Measurements from ENCODE around the gene PTRH2.

PTRH2 gene

GRCh38 chr17:59719526-59719925 lies 12.3 kb upstream of the PTRH2 start:
- H3K4me3 ChIP-seq (ENCODE audit: low read length) = no peak overlapping the region
- TF ChIP-seq CTCF (conservative IDR thresholded peaks at IDR 0.05; ENCODE audit: low read depth, low read length) = no peak
- no peak for DNase-seq (ENCODE audit: low read depth)

- no peak overlapping the region for H3K4me3 ChIP-seq (ENCODE audit: low read length)
- TF ChIP-seq CTCF (conservative IDR thresholded peaks at IDR 0.05; ENCODE audit: low read depth, low read length) = no peak
- DNase-seq (ENCODE audit: low read depth) = no peak
Observed at GRCh38 chr17:59716427-59716826, 9.2 kb upstream of the PTRH2 start.

- H3K4me3 ChIP-seq (ENCODE audit: low read length) = no peak overlapping the region
- TF ChIP-seq CTCF (conservative IDR thresholded peaks at IDR 0.05; ENCODE audit: low read depth, low read length) = no peak
- DNase-seq (ENCODE audit: low read depth) = no peak
Observed at GRCh38 chr17:59714255-59714654, 7.0 kb upstream of the PTRH2 start.

GRCh38 chr17:59712862-59713261 lies 5.6 kb upstream of the PTRH2 start:
- H3K4me3 ChIP-seq (ENCODE audit: low read length) = no peak overlapping the region
- TF ChIP-seq CTCF (conservative IDR thresholded peaks at IDR 0.05; ENCODE audit: low read depth, low read length) = no peak
- no peak for DNase-seq (ENCODE audit: low read depth)

GRCh38 chr17:59711936-59712335 lies 4.7 kb upstream of the PTRH2 start:
- TF ChIP-seq CTCF (conservative IDR thresholded peaks at IDR 0.05; ENCODE audit: low read depth, low read length) = no peak
- no peak for DNase-seq (ENCODE audit: low read depth)
- H3K4me3 ChIP-seq (ENCODE audit: low read length) = no peak overlapping the region

GRCh38 chr17:59707971-59708430 lies 771 bp upstream of the PTRH2 start:
- no peak for DNase-seq (ENCODE audit: low read depth)
- no peak for TF ChIP-seq CTCF (conservative IDR thresholded peaks at IDR 0.05; ENCODE audit: low read depth, low read length)
- peak overlapping the region; percentile 98 for H3K4me3 ChIP-seq (ENCODE audit: low read length)

GRCh38 chr17:59702304-59702703 lies 4.9 kb downstream of the PTRH2 start:
- H3K4me3 ChIP-seq (ENCODE audit: low read length) = no peak overlapping the region
- no peak for TF ChIP-seq CTCF (conservative IDR thresholded peaks at IDR 0.05; ENCODE audit: low read depth, low read length)
- DNase-seq (ENCODE audit: low read depth) = no peak
